Fibroblast of lung (primary cell): Measurements from ENCODE around the gene MBLAC1. TPM values are rescaled to one million over a fixed set of nuclear protein-coding genes. Genes with fewer than 3 reads are reported as not detected.

Source experiments
- DNase-seq, 2 donors: peaks; one replicate each; pipeline versions ENCODE4 v3.0.0 to v3.0.0-alpha.2; 2010; ENCODE audit warnings: low read depth in 2 of 2
- H2AFZ ChIP-seq: 2 replicates; pipeline ENCODE4 v1.5.1; 2012; ENCODE audit warnings: low read length, control low read depth, inconsistent platforms
- H3K27ac ChIP-seq: 2 replicates; pipeline ENCODE4 v1.5.1; 2011; ENCODE audit warnings: low read length, control low read depth; ENCODE audit not compliant: insufficient read depth
- H3K27me3 ChIP-seq: 2 replicates; pipeline ENCODE4 v1.5.1; 2011; ENCODE audit warnings: mild to moderate bottlenecking, low read length; ENCODE audit not compliant: control insufficient read depth, insufficient read depth
- H3K36me3 ChIP-seq: 2 replicates; pipeline ENCODE4 v1.5.1; 2011; ENCODE audit warnings: low read length; ENCODE audit not compliant: control insufficient read depth, insufficient read depth
- H3K4me1 ChIP-seq: 2 replicates; pipeline ENCODE4 v1.5.1; 2011; ENCODE audit warnings: low read length; ENCODE audit not compliant: control insufficient read depth, insufficient read depth; ENCODE audit errors: extremely low read depth
- H3K4me2 ChIP-seq: 2 replicates; pipeline ENCODE4 v1.5.1; 2011; ENCODE audit warnings: low read length, control low read depth; ENCODE audit not compliant: insufficient read depth; ENCODE audit errors: extremely low read depth
- H3K4me3 ChIP-seq, 4 experiments: fragments of 200-600 bp in 1 of 4; sonication (generic) in 1 of 4; replicated peaks in 1 of 4; 2 replicates each; pipeline ENCODE4 v1.5.1; 2011 to 2016; ENCODE audit warnings: low read length in 4 of 4, low read depth in 3 of 4, mild to moderate bottlenecking in 3 of 4, control low read depth in 2 of 4, inconsistent platforms in 1 of 4, mixed read lengths in 1 of 4; ENCODE audit not compliant: insufficient read depth in 1 of 4; ENCODE audit errors: control extremely low read depth in 1 of 4
- H3K79me2 ChIP-seq: 2 replicates; pipeline ENCODE4 v1.5.1; 2012; ENCODE audit warnings: mild to moderate bottlenecking, low read length, inconsistent platforms; ENCODE audit not compliant: control insufficient read depth, insufficient read depth
- H3K9ac ChIP-seq: 2 replicates; pipeline ENCODE4 v1.5.1; 2011; ENCODE audit warnings: mild to moderate bottlenecking, low read length, control low read depth; ENCODE audit not compliant: insufficient read depth
- H3K9me3 ChIP-seq: 2 replicates; pipeline ENCODE4 v1.5.1; 2012; ENCODE audit warnings: low read depth, low read length; ENCODE audit not compliant: control insufficient read depth, insufficient read depth
- H4K20me1 ChIP-seq: 2 replicates; pipeline ENCODE4 v1.5.1; 2011; ENCODE audit warnings: low read length; ENCODE audit not compliant: control insufficient read depth, insufficient read depth; ENCODE audit errors: extremely low read depth
- CTCF ChIP-seq, 2 donors: IDR thresholded peaks in 1 of 2; conservative IDR thresholded peaks in 1 of 2; 1 replicate in 1 of 2; 2 replicates in 1 of 2; pipeline ENCODE4 v1.5.1; 2011 to 2012; ENCODE audit warnings: low read length in 2 of 2, control low read depth in 1 of 2, inconsistent platforms in 1 of 2, low read depth in 1 of 2, mild to moderate bottlenecking in 1 of 2
- EZH2 ChIP-seq: IDR thresholded peaks from 2 replicates; pipeline ENCODE4 v1.5.1; 2012; ENCODE audit warnings: low read length, control low read depth, mild to moderate bottlenecking; ENCODE audit errors: missing control alignments
- polyA plus RNA-seq, 2 donors: library from polyadenylated mRNA; depleted of rRNA in 1 of 2; stranded (reverse) in 1 of 2; unstranded in 1 of 2; fragments of >200 nt; gene quantifications; 2 replicates each; pipeline ENCODE4 v1.2.1, GENCODE V29; 2011 to 2012; ENCODE audit warnings: missing spikeins in 1 of 2
- total RNA-seq: library from RNA; depleted of rRNA; stranded (reverse); fragments of >200 nt; gene quantifications from 2 replicates; pipeline ENCODE4 v1.2.1, GENCODE V29; 2014

Gene MBLAC1
- total and polyA plus RNA-seq, 2 donors (not counting 1 experiment from before 2014, with no cell fraction given), result 0.75 to 2.5 TPM

GRCh38 chr7:100167912-100168323 lies 41.2 kb downstream of the MBLAC1 start:
- DNase-seq, result peak in 1 of 2 donors; percentile 30
- H3K4me3 ChIP-seq, result peak overlapping the region; percentile 56 to 71 (median 64)
- no peaks in the 10 kb centered on the region for H3K36me3 ChIP-seq
- H3K27me3 ChIP-seq, result no peaks in the 10 kb centered on the region
- H3K79me2 ChIP-seq, result no peaks in the 10 kb centered on the region
- no peak for TF ChIP-seq EZH2
- TF ChIP-seq CTCF (conservative IDR thresholded peaks at IDR 0.05 in 1 of 2, IDR thresholded peaks at IDR 0.05 in 1 of 2; ENCODE audit: low read depth in 1 of 2, low read length in 2 of 2), result no peak
- H3K27ac ChIP-seq, result no peak overlapping the region
- H3K9me3 ChIP-seq, result no peaks in the 10 kb centered on the region
- H3K9ac ChIP-seq, result no peak overlapping the region
- H2AFZ ChIP-seq, result peak overlapping the region; percentile 95
- peaks cover 4% of the 10 kb centered on the region for H3K4me1 ChIP-seq
- H3K4me2 ChIP-seq, result peak overlapping the region; percentile 67
- no peaks in the 10 kb centered on the region for H4K20me1 ChIP-seq

GRCh38 chr7:100169147-100169850 lies 42.5 kb downstream of the MBLAC1 start:
- DNase-seq, result no peak
- H4K20me1 ChIP-seq, result no peaks in the 10 kb centered on the region
- H3K4me1 ChIP-seq, result peaks cover 4% of the 10 kb centered on the region
- no peaks in the 10 kb centered on the region for H3K9me3 ChIP-seq
- TF ChIP-seq CTCF (conservative IDR thresholded peaks at IDR 0.05 in 1 of 2, IDR thresholded peaks at IDR 0.05 in 1 of 2; ENCODE audit: low read depth in 1 of 2, low read length in 2 of 2), result no peak
- no peak for TF ChIP-seq EZH2
- no peak overlapping the region for H3K4me2 ChIP-seq
- H3K27ac ChIP-seq, result no peak overlapping the region
- no peak overlapping the region for H2AFZ ChIP-seq
- no peaks in the 10 kb centered on the region for H3K36me3 ChIP-seq
- H3K4me3 ChIP-seq, result no peak overlapping the region
- no peaks in the 10 kb centered on the region for H3K79me2 ChIP-seq
- no peak overlapping the region for H3K9ac ChIP-seq
- no peaks in the 10 kb centered on the region for H3K27me3 ChIP-seq

- TF ChIP-seq EZH2, result no peak
- no peak for TF ChIP-seq CTCF (conservative IDR thresholded peaks at IDR 0.05 in 1 of 2, IDR thresholded peaks at IDR 0.05 in 1 of 2; ENCODE audit: low read depth in 1 of 2, low read length in 2 of 2)
- no peaks in the 10 kb centered on the region for H3K36me3 ChIP-seq
- no peak overlapping the region for H3K4me3 ChIP-seq
- H2AFZ ChIP-seq, result no peak overlapping the region
- H3K27me3 ChIP-seq, result no peaks in the 10 kb centered on the region
- H4K20me1 ChIP-seq, result no peaks in the 10 kb centered on the region
- no peak overlapping the region for H3K9ac ChIP-seq
- H3K9me3 ChIP-seq, result no peaks in the 10 kb centered on the region
- H3K4me2 ChIP-seq, result no peak overlapping the region
- no peak for DNase-seq
- no peaks in the 10 kb centered on the region for H3K79me2 ChIP-seq
- peaks cover 4% of the 10 kb centered on the region for H3K4me1 ChIP-seq
- no peak overlapping the region for H3K27ac ChIP-seq
Measured at GRCh38 chr7:100170101-100170897, 43.5 kb downstream of the MBLAC1 start.
